ENCODE data around the gene APOBEC3B.

DNA sequence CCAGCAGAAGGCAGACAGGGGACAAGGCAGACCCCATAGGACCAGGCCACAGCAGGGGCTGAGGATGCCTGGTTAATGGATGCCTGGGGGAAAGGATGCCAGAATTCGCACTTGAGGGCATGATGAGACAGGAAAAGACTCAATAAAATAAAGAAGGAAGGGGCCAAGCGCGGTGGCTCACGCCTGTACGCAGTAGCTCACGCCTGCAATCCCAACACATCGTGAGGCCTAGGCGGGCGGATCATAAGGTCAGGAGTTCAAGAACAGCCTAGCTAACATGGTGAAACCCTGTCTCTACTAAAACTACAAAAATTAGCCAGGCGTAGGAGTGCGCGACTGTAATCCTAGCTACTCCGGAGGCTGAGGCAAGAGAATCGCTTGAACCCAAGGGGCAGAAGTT is 48.6 kb downstream of the APOBEC3B start:
- TF ChIP-seq, protein P1, sequence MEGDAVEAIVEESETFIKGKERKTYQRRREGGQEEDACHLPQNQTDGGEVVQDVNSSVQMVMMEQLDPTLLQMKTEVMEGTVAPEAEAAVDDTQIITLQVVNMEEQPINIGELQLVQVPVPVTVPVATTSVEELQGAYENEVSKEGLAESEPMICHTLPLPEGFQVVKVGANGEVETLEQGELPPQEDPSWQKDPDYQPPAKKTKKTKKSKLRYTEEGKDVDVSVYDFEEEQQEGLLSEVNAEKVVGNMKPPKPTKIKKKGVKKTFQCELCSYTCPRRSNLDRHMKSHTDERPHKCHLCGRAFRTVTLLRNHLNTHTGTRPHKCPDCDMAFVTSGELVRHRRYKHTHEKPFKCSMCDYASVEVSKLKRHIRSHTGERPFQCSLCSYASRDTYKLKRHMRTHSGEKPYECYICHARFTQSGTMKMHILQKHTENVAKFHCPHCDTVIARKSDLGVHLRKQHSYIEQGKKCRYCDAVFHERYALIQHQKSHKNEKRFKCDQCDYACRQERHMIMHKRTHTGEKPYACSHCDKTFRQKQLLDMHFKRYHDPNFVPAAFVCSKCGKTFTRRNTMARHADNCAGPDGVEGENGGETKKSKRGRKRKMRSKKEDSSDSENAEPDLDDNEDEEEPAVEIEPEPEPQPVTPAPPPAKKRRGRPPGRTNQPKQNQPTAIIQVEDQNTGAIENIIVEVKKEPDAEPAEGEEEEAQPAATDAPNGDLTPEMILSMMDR (IDR thresholded peaks at IDR 0.05): no peak
- no peak for TF ChIP-seq POLR2A (IDR thresholded peaks at IDR 0.05)

All from thyroid gland (tissue), 4 donors.